Ovary (tissue), 9 donors: ENCODE data around the gene KCTD16. TPM values are rescaled to one million over a fixed set of nuclear protein-coding genes. Genes with fewer than 3 reads are reported as not detected.

Source experiments
- DNase-seq, 5 donors: peaks; one replicate each; pipeline ENCODE4 v3.0.0-alpha.2; 2019 to 2020
- H3K27ac ChIP-seq, 2 donors: fragments of 200-600 bp; one replicate each; pipeline versions ENCODE4 v1.5.1 to v1.8.0; 2019 to 2022
- H3K27me3 ChIP-seq: fragments of 200-600 bp; one replicate; pipeline ENCODE4 v1.8.0; 2022
- H3K36me3 ChIP-seq: fragments of 200-600 bp; sonication (generic); one replicate; pipeline ENCODE4 v1.5.1; 2019
- H3K4me1 ChIP-seq: one replicate; pipeline ENCODE4 v1.8.1; 2013; ENCODE audit warnings: mild to moderate bottlenecking, moderate library complexity; ENCODE audit not compliant: insufficient read depth
- H3K4me3 ChIP-seq: fragments of 200-600 bp; sonication (generic); one replicate; pipeline ENCODE4 v1.5.1; 2017
- H3K9me3 ChIP-seq, 2 donors: fragments of 200-600 bp in 1 of 2; sonication (generic) in 1 of 2; one replicate each; pipeline versions ENCODE4 v1.5.1 to v1.8.1; 2013 to 2019; ENCODE audit warnings: mild to moderate bottlenecking in 1 of 2, moderate library complexity in 1 of 2
- EP300 ChIP-seq: sonication (generic); formaldehyde crosslinking; IDR thresholded peaks from one replicate; pipeline ENCODE4 v1.6.1; 2017; ENCODE audit warnings: antibody characterized with exemption
- POLR2A ChIP-seq: fragments of 450-650 bp; IDR thresholded peaks from one replicate; pipeline ENCODE4 v1.6.1; 2017; ENCODE audit warnings: antibody characterized with exemption, mild to moderate bottlenecking, moderate library complexity
- WGBS, 3 donors: extraction: QIAGEN DNeasy Blood & Tissue Kit in 1 of 3; methylation state at CpG; one replicate each; pipeline versions ENCODE4 v1.1.5 to v1.1.7; 2013 to 2017; 5-methylcytosine and 5-hydroxymethylcytosine counted together
- intact Hi-C, 4 donors: fragments of 100-400 bp; cut with DNase I; formaldehyde crosslinking; loops; one replicate each; pipeline versions ENCODE4 v1.11.0 to v1.15.1; 2022 to 2023
- polyA plus RNA-seq, 2 donors: library from polyadenylated mRNA; stranded (reverse); fragments of 200-250 nt in 1 of 2; fragments of 350-450 nt in 1 of 2; fragmentation: Illumina TruSeq in 1 of 2; extraction: RNeasy Lipid Tissue Mini Kit (QIAGEN cat#74804) in 1 of 2; gene quantifications; one replicate each; pipeline ENCODE4 v1.2.3, GENCODE V29; 2013 to 2014
- total RNA-seq, 7 donors: library from RNA; depleted of rRNA in 2 of 7; stranded (reverse); fragments of >200 nt in 2 of 7; fragmentation: NEBNext Ultra II Directional in 3 of 7; extraction: Animal tissue kit (Norgen Biotek cat#: 25700) in 3 of 7; gene quantifications; one replicate each; pipeline versions ENCODE4 v1.1.0 to v1.2.4, GENCODE V29; 2016 to 2023
- TF ChIP-seq, protein P1 (sequence below), 3 donors: fragments of 450-650 bp in 2 of 3; fragments of 200-600 bp in 1 of 3; IDR thresholded peaks; one replicate each; pipeline versions ENCODE4 v1.5.1 to v1.8.0; 2016 to 2022; ENCODE audit warnings: antibody characterized with exemption in 3 of 3, mild to moderate bottlenecking in 1 of 3
- donor health status: DM: no; HTN: no; CAD: no; lungs with moderate emphysema.
- donor health status: DM: no; HTN: no; CAD: no.
- donor health status: Bipolar disorder and iron deficiency.
- donor health status: DM: yes; HTN: yes; CAD: no.
- donor health status: DM: no; HTN: no; CAD: no.
- donor health status: DM: yes; HTN: yes; CAD: no.

KCTD16 gene
- total and polyA plus RNA-seq, 9 donors: under 0.01 to 0.46 (median 0.13) TPM; not detected in 1

DNA sequence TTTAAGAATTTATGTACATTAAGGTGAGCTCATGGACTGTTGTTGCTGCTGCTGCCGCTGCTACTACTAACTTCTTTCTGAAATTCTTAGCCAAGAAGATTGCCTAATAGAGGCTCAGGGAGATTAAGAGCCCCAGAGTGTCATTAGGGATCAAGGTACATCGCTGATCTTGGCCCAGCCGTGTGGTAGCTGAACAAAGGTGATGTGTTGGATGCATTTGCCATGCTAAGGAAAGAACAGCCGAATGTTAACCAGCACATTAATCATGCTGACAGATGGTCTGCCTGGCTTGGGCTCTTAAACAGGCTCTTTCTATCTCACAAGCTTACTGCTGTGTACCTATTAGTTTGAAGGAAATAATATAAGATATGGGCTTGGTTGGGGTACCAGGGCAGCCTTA, 137.1 kb downstream of the KCTD16 start:
- 25 to 34% (median 25%) methylated on average over 4 of the region's 4 CpGs for WGBS, 3 donors

DNA sequence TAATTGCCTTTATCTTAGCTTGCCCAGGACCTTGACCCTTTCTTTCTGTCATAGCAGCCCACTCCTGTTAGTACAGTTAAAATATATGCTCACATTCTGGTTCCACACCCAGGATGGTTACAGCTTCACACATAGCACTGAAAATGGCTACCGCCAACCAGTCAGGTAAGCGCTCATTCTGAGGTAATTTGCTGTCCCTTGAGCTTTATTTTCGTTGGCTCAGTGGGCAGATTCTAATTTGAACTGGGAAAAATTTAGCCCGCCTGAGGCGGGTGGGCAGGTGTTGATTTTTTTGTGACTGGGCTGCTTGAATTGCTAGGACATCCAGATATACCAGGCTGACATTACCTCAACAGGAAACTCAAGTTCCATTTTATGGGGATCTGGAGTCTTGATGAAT, 137.5 kb downstream of the KCTD16 start:
- Histone ChIP-seq H3K4me3 (no peak overlapping the region), H3K27me3 (no peaks in the 10 kb centered on the region), H3K9me3 (no peaks in the 10 kb centered on the region), H3K4me1 (no peaks in the 10 kb centered on the region), H3K36me3 (no peaks in the 10 kb centered on the region), H3K27ac (no peak overlapping the region)
- TF ChIP-seq POLR2A (no peak), EP300 (no peak)
- TF ChIP-seq, protein P1, sequence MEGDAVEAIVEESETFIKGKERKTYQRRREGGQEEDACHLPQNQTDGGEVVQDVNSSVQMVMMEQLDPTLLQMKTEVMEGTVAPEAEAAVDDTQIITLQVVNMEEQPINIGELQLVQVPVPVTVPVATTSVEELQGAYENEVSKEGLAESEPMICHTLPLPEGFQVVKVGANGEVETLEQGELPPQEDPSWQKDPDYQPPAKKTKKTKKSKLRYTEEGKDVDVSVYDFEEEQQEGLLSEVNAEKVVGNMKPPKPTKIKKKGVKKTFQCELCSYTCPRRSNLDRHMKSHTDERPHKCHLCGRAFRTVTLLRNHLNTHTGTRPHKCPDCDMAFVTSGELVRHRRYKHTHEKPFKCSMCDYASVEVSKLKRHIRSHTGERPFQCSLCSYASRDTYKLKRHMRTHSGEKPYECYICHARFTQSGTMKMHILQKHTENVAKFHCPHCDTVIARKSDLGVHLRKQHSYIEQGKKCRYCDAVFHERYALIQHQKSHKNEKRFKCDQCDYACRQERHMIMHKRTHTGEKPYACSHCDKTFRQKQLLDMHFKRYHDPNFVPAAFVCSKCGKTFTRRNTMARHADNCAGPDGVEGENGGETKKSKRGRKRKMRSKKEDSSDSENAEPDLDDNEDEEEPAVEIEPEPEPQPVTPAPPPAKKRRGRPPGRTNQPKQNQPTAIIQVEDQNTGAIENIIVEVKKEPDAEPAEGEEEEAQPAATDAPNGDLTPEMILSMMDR (IDR thresholded peaks at IDR 0.05): no peak
- no peak for DNase-seq
- WGBS, 3 donors: 65 to 72% (median 65%) methylated on average over 5 of the region's 5 CpGs
- intact Hi-C loops: no loop called here

More for the DNA sequence above, 137.1 kb downstream of the KCTD16 start:
- Histone ChIP-seq H3K4me1 (no peaks in the 10 kb centered on the region), H3K9me3 (no peaks in the 10 kb centered on the region), H3K27me3 (no peaks in the 10 kb centered on the region), H3K36me3 (no peaks in the 10 kb centered on the region), H3K4me3 (no peak overlapping the region), H3K27ac (no peak overlapping the region)
- intact Hi-C loops: no loop called here
- no peak for DNase-seq
- TF ChIP-seq, protein P1 (IDR thresholded peaks at IDR 0.05): no peak

GRCh38 chr5:144308906-144309670, 138.4 kb downstream of the KCTD16 start:
- H3K9me3 ChIP-seq: no peaks in the 10 kb centered on the region
- no peak overlapping the region for H3K27ac ChIP-seq
- WGBS, 3 donors: 17 to 19% (median 19%) methylated on average over 5 of the region's 5 CpGs
- TF ChIP-seq POLR2A: no peak
- TF ChIP-seq, protein P1 (IDR thresholded peaks at IDR 0.05): no peak
- TF ChIP-seq EP300: no peak
- H3K4me1 ChIP-seq: no peaks in the 10 kb centered on the region
- H3K36me3 ChIP-seq: no peaks in the 10 kb centered on the region
- H3K4me3 ChIP-seq: no peak overlapping the region
- no peaks in the 10 kb centered on the region for H3K27me3 ChIP-seq
- intact Hi-C loops: no loop called here
- no peak for DNase-seq

- no peak overlapping the region for H3K4me3 ChIP-seq
- H3K4me1 ChIP-seq: no peaks in the 10 kb centered on the region
- no peak for DNase-seq
- no peak overlapping the region for H3K27ac ChIP-seq
- no peaks in the 10 kb centered on the region for H3K9me3 ChIP-seq
- TF ChIP-seq POLR2A: no peak
- TF ChIP-seq, protein P1 (IDR thresholded peaks at IDR 0.05): no peak
- TF ChIP-seq EP300: no peak
- intact Hi-C loops: no loop called here
- H3K27me3 ChIP-seq: no peaks in the 10 kb centered on the region
- WGBS, 3 donors: 91 to 97% (median 96%) methylated on average over 2 of the region's 2 CpGs
- no peaks in the 10 kb centered on the region for H3K36me3 ChIP-seq
Measured at GRCh38 chr5:144310621-144311020, 139.9 kb downstream of the KCTD16 start.
